Measurements from ENCODE around the gene FAH. TPM values are rescaled to one million over a fixed set of nuclear protein-coding genes. Genes with fewer than 3 reads are reported as not detected.
"Not testable (repeated sequence)": the region's sequence is repeated elsewhere in the genome, so short reads cannot be mapped to it uniquely, and the experiment has no call there.

FAH gene
- total and polyA plus RNA-seq, 5 experiments from 2014 or later, result 5.3 to 9.3 (median 6.2) TPM

DNA sequence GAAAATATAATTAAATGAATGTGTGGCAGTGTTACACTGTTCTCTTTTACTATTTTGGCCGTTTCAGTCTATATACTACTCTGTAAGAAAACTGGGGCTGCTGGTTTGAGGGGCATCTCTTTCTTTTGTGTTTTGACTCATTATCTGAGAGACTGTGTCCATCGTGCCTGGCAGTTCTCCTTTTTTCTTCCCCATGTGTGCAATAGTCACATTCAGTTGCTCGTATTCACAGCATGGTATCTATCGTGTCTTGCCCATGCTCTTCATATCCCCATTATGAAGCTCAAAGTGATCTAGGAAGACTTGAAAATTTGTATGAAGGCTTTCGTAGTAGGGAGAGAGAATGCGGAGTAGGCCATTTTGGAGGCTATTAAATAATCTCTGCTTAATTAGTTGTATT lies 29.8 kb upstream of the FAH start:
- Mint-ChIP-seq H3K4me1 (peaks cover 5 to 15% (median 7%) of the 10 kb centered on the region in 4 donors), H3K9me3 (no peaks in the 10 kb centered on the region), H3K27me3 (no peaks in the 10 kb centered on the region), H3K36me3 (peaks cover 5 to 74% (median 35%) of the 10 kb centered on the region in 3 donors), H3K27ac (peak overlapping the region in 1 of 10 donors; percentile 27), H3K4me3 (no peak overlapping the region)
- POLR2A ChIA-PET, result no interaction called here
- ATAC-seq (no peak), DNase-seq (no peak)

DNA sequence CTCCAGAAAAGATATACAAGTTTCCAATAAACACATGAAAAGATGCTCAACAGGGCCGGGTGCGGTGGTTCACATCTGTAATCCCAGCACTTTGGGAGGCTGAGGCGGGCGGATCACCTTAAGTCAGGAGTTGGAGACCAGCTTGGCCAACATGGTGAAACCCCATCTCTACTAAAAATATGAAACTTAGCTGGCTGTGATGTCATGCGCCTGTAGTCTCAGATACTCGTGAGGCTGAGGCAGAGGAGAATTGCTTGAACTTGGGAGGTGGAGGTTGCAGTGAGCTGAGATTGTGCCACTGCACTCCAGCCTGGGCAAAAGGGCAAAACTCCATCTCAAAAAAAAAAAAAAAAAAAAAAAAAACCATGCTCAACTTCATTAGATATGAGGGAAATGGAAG lies 25.5 kb upstream of the FAH start:
- H3K27me3 Mint-ChIP-seq, H3K9me3 Mint-ChIP-seq, H3K4me3 Mint-ChIP-seq, POLR2A ChIA-PET, ATAC-seq, DNase-seq, H3K4me1 Mint-ChIP-seq: not testable (repeated sequence)
- Mint-ChIP-seq H3K27ac (peak overlapping the region in 1 of 10 donors; percentile 34), H3K36me3 (peaks cover 5 to 72% (median 30%) of the 10 kb centered on the region in 3 donors)

DNA sequence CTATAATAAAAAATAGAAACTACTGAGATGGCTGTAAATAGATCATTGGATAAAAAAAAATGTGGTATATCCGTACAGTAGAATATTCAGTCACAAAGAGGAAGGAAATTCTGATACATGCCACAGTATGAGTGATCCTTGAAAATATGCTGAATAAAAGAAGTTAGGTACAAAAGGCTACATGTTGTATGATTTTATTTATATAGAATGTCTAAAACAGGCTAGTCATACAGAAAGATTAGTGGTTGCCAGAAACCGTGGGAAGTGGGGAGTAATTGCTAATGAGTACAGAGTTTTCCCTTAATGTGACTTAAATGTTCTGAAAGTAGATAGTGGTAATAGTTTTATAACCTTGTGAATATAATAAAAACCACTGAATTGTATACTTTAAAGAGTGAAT lies 24.9 kb upstream of the FAH start:
- Mint-ChIP-seq H3K27me3 (no peaks in the 10 kb centered on the region), H3K4me1 (peaks cover 0 to 5% (median 2%) of the 10 kb centered on the region in 4 donors), H3K4me3 (no peak overlapping the region), H3K27ac (peak overlapping the region in 1 of 10 donors; percentile 20), H3K36me3 (peaks cover 5 to 72% (median 25%) of the 10 kb centered on the region in 3 donors), H3K9me3 (no peaks in the 10 kb centered on the region)
- no peak for DNase-seq
- no peak for ATAC-seq
- POLR2A ChIA-PET, result no interaction called here

DNA sequence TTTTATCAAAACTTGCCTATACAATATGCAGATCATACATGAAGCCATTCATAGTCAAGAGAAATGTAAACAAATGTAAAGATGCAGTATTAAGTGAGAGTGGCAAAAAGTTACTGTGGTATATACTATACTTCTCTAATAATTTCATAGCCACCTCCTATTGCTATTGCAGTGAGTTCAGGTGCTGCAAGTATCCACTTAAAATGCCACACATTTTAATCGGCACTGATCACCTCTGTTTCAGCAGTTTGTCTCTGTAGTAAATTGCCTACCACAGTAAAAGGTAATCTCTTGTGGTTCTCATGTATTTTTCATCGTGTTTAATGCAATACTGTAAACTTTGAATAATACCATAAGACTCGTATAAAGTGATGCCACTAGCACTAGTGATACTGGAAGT lies 20.4 kb upstream of the FAH start:
- Mint-ChIP-seq H3K27ac (no peak overlapping the region), H3K9me3 (no peaks in the 10 kb centered on the region), H3K36me3 (peaks cover 0 to 76% (median 27%) of the 10 kb centered on the region in 3 donors), H3K4me3 (no peak overlapping the region), H3K27me3 (no peaks in the 10 kb centered on the region), H3K4me1 (peaks cover 0 to 2% (median 0%) of the 10 kb centered on the region in 4 donors)
- POLR2A ChIA-PET, result no interaction called here
- no peak for DNase-seq
- no peak for ATAC-seq

DNA sequence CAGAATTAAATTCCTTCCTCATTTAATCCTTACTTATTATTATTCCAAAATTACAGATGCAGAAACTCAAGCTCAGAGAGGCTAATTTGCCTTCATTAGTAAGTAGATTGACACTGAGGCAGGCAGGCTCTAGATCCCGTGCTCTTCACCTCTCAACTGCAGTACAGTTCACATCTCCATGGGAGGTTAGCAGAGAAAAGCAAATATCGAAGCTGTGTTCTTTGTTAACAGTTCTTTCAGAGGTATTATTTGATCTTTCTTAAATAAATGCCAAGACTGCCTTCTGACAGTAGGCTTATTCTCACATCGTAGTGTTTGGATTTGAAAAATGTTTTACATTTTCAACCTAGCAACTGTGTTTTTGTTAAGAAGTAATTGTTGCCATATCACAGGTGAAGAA lies 15.9 kb upstream of the FAH start:
- Mint-ChIP-seq H3K27me3 (no peaks in the 10 kb centered on the region), H3K4me1 (no peaks in the 10 kb centered on the region), H3K4me3 (no peak overlapping the region), H3K27ac (no peak overlapping the region), H3K9me3 (no peaks in the 10 kb centered on the region), H3K36me3 (peaks cover 0 to 63% (median 27%) of the 10 kb centered on the region in 3 donors)
- POLR2A ChIA-PET, result no interaction called here
- DNase-seq (no peak), ATAC-seq (no peak)

DNA sequence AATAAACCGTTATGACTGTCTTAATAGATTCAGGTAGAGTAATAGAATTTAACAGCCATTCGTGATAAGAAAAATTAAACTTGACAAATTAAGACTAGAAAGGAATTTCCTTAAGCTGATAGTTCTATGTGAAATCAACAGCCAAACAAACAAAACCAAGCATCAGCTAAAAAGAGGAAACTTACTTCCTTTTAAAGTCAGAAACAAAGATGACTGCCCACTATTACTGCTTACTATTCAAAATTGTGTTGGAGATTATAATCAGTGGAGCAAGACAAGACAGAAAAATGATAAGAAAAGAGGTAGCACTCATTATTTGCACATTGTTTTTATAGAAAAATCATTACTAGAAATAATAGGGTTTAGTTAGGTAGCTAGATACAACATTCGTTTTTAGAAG lies 13.8 kb upstream of the FAH start:
- Mint-ChIP-seq H3K27me3 (no peaks in the 10 kb centered on the region), H3K9me3 (no peaks in the 10 kb centered on the region), H3K36me3 (peaks cover 0 to 45% (median 19%) of the 10 kb centered on the region in 3 donors), H3K27ac (no peak overlapping the region), H3K4me3 (no peak overlapping the region), H3K4me1 (no peaks in the 10 kb centered on the region)
- no peak for ATAC-seq
- POLR2A ChIA-PET, result no interaction called here
- no peak for DNase-seq

DNA sequence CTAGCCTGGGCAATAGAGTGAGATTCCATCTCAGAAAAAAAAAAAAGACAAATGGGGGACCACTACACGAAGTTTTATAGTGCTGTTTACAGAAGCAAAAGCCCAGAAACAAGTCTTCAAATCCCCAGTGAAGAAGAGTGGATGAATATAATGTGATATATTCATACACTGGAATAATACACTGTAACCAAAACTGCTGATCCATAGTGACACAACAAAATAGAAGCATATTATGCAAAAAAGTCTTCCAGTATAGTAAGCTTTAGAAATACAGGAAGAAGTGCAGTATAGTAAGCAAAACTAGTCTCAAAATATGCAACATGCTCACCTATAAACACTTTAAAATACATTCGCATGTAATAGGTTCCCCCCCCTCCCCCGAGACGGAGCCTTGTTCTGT lies 11.9 kb upstream of the FAH start:
- Mint-ChIP-seq H3K4me3 (no peak overlapping the region), H3K36me3 (peaks cover 0 to 26% (median 13%) of the 10 kb centered on the region in 3 donors), H3K27ac (no peak overlapping the region), H3K27me3 (no peaks in the 10 kb centered on the region), H3K4me1 (no peaks in the 10 kb centered on the region), H3K9me3 (peaks cover 0 to 2% (median 0%) of the 10 kb centered on the region in 9 donors)
- DNase-seq, result no peak
- no peak for ATAC-seq
- POLR2A ChIA-PET, result no interaction called here

DNA sequence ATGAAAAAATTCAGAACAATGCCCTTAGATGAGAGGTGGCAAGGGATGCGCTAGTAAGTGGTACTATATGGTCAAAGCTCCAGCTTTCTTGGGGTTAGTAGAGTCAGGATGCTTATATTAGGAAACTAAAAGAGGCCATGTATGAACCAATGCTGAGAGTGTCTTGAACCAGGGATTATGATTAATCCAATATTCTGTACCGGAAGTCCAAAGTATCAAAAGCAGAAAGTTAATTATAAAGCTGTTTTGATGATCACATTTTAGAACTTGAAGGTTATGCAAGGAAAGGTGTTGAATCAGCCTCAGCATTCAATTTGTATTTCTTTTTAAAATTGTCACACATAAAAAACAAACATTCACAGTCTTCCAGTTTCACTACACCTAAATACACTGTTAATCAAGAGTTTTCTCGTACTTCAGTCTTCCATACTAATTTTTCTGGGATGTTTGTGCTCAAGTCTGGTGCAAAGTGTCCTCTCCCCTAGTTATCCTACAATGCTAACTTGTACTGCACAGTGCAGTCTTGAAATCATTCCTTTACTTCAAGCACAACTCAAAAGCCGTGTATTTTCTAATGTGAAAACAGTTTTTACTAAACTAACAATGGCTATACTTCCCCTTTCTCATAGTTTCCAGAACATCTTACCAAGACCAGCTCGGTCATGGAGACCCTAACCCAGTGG lies 10.7 kb upstream of the FAH start:
- Mint-ChIP-seq H3K27ac (no peak overlapping the region), H3K27me3 (no peaks in the 10 kb centered on the region), H3K4me1 (no peaks in the 10 kb centered on the region), H3K4me3 (no peak overlapping the region), H3K36me3 (peaks cover 0 to 17% (median 10%) of the 10 kb centered on the region in 3 donors), H3K9me3 (peaks cover 0 to 9% (median 0%) of the 10 kb centered on the region in 9 donors)
- ATAC-seq (no peak), DNase-seq (no peak)
- POLR2A ChIA-PET, result no interaction called here

DNA sequence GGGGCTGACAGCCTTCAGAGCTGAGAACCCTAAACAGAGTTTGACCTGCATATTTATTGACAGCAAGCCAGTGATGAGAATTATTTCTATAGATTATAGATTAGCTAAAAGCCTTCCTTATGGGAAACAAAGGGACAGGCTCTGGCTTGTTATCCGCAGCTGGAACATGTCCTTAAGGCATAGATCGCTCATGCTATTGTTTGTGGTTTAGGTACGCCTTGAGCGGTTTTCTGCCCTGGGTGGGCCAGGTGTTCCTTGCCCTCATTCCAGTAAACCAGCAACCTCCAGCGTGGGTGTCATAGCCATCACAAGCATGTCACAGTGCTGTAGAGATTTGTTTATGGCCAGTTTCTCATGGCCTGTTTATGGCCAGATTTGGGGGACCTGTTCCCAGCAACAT lies 10.2 kb upstream of the FAH start:
- Mint-ChIP-seq H3K4me3 (no peak overlapping the region), H3K4me1 (no peaks in the 10 kb centered on the region), H3K27ac (no peak overlapping the region), H3K9me3 (peaks cover 0 to 9% (median 0%) of the 10 kb centered on the region in 9 donors), H3K36me3 (peaks cover 0 to 11% (median 4%) of the 10 kb centered on the region in 3 donors), H3K27me3 (no peaks in the 10 kb centered on the region)
- ATAC-seq (no peak), DNase-seq (no peak)
- POLR2A ChIA-PET, result no interaction called here

DNA sequence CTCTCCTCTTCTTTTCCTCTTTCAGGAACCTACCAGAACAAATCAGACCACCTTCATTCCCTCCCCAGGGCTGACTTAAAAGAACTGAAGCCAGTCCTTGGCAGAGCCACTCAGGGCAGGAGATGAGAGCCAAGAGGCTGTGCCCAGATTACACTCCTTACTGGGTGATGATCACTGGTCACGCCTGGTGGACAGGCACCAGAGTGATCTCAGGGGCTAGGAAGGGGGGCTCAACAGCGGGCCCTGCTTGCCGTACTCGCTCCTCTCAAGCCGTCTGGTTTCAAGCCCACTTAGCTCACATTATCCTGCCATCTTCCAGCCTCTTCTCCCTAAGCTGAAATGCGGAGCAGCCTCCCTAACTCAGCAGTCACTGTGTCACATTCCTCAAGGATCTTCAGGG lies 1.7 kb upstream of the FAH start:
- POLR2A ChIA-PET, result interaction anchor here (1.5 to 3.0 kb wide), 2 partner anchors 10 to 91 kb away, joined by 3 to 21 read pairs; partner anchors contain the start of gene ZFAND6
- DNase-seq (no peak), ATAC-seq (no peak)
- H3K9me3 Mint-ChIP-seq, result peaks cover 0 to 8% (median 0%) of the 10 kb centered on the region in 9 donors
- H3K4me1 Mint-ChIP-seq, result peaks cover 7 to 29% (median 12%) of the 10 kb centered on the region in 4 donors
- H3K27me3 Mint-ChIP-seq, result no peaks in the 10 kb centered on the region
- H3K27ac Mint-ChIP-seq, result peak overlapping the region in 3 of 10 donors; percentile 40 to 88 (median 66)
- H3K36me3 Mint-ChIP-seq, result no peaks in the 10 kb centered on the region
- peak overlapping the region in 6 of 10 donors; percentile 9 to 37 (median 22) for H3K4me3 Mint-ChIP-seq

DNA sequence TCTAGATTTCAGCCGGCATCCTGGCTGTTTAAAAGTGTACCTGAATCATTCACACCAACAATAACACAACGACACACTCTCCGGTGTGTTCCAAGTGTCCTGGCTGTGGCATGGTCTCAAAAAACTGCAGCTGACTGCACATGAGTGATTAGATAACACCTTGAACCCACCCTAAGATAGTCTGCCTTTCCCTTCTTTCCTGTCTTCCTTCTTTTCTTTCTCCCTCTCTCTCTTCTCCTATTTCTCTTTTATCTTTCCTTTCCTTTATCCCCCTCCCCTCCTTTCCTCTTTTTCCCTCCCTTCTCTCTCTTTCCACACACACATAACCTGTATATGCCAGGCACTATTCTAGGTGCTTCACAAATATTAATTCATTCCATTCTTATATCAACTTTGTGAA lies 1.2 kb upstream of the FAH start:
- H3K27ac Mint-ChIP-seq, result peak overlapping the region in 8 of 10 donors; percentile 5 to 93 (median 85)
- POLR2A ChIA-PET, result interaction anchor here (1.5 to 3.0 kb wide), 2 partner anchors 9 to 92 kb away, joined by 3 to 21 read pairs; partner anchors contain the start of gene ZFAND6
- H3K4me1 Mint-ChIP-seq, result peaks cover 7 to 29% (median 12%) of the 10 kb centered on the region in 4 donors
- no peaks in the 10 kb centered on the region for H3K36me3 Mint-ChIP-seq
- ATAC-seq (no peak), DNase-seq (no peak)
- peaks cover 0 to 4% (median 0%) of the 10 kb centered on the region in 9 donors for H3K9me3 Mint-ChIP-seq
- H3K4me3 Mint-ChIP-seq, result peak overlapping the region; percentile 80 to 92 (median 86)
- no peaks in the 10 kb centered on the region for H3K27me3 Mint-ChIP-seq

DNA sequence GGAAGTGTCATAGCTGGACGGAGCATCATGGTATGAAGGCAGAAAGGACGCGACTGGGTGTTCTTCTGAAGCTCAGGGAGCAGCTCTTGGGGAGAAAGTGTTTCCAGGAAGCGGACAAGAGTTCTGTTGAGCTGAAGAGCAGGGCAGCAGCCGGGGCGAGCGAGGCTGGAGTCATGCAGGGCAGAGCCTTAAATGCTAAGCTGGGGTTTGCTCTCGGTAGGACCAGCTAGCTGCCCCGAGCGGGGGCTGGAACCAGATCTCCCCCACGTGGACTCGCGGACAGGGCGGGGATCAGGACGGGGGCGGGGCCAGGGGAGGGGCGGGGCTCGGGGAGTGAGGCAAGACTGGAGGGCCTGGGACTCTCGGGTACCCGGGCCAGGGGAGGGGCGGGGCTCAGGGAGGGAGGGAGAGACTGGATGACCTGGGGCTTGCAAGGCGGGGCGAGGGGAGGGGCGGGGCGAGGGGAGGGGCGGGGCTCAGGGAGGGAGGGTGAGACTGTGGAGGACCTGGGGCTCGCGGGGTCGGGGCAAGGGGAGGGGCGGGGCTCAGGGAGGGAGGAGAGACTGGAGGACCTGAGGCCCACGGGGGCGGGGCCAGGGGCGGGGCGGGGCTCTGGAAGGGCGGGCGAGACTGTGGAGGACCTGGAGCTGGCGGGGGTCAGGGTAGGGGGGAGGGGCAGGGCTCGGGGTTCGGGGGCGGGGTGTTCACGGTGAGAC lies 461 bp upstream of the FAH start:
- POLR2A ChIA-PET, result interaction anchor here (1.1 to 3.0 kb wide), 3 partner anchors 8 to 92 kb away, joined by 3 to 21 read pairs (median 3); partner anchors contain the start of gene ZFAND6
- no peaks in the 10 kb centered on the region for H3K27me3 Mint-ChIP-seq

DNA sequence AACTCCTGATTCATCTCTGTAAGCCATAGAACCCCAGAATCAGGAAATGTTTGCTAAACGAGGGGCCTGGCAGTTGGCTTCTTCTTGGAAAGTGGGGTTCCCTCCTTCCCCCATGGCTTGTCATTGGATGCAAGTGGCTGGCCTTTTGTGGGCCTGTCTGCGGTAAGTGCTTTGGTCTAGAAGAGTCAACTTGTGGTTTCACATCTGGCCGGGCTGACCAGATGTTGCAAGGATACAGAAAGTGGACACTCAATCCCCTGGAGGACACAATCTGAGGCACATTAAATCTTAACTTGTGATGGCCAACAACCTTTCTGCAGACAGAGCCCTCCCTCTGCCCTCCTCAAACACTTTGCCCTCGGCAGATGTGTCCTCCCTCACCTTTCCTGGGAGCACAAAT lies 1.1 kb downstream of the FAH start:
- H3K36me3 Mint-ChIP-seq, result peaks cover 0 to 3% (median 0%) of the 10 kb centered on the region in 3 donors
- H3K9me3 Mint-ChIP-seq, result no peaks in the 10 kb centered on the region
- DNase-seq (no peak), ATAC-seq (no peak)
- POLR2A ChIA-PET, result interaction anchor here (1.0 kb wide), 1 partner anchor 94 kb away, joined by 4 read pairs; the partner anchor contains the start of gene ZFAND6
- H3K4me1 Mint-ChIP-seq, result peaks cover 7 to 29% (median 12%) of the 10 kb centered on the region in 4 donors
- H3K27ac Mint-ChIP-seq, result peak overlapping the region in 5 of 10 donors; percentile 9 to 91 (median 77)
- peak overlapping the region; percentile 31 to 92 (median 89) for H3K4me3 Mint-ChIP-seq
- no peaks in the 10 kb centered on the region for H3K27me3 Mint-ChIP-seq

More for the DNA sequence above, 461 bp upstream of the FAH start:
- peaks cover 7 to 29% (median 12%) of the 10 kb centered on the region in 4 donors for H3K4me1 Mint-ChIP-seq
- peak overlapping the region; percentile 81 to 92 (median 88) for H3K4me3 Mint-ChIP-seq
- H3K27ac Mint-ChIP-seq, result peak overlapping the region; percentile 5 to 93 (median 88)
- ATAC-seq (peak; percentile 66 to 71), DNase-seq (peak; percentile 60 to 96 (median 74))
- no peaks in the 10 kb centered on the region for H3K9me3 Mint-ChIP-seq
- H3K36me3 Mint-ChIP-seq, result no peaks in the 10 kb centered on the region

All from naive thymus-derived CD8-positive, alpha-beta T cell (primary cell).